OCI-LY1 (cell line): ENCODE results near the gene NFIA.

Source experiments
- CTCF ChIP-seq: fragments of 200-600 bp; sonication (generic), shearing (Covaris generic); IDR thresholded peaks from 2 replicates; pipeline ENCODE4 v1.5.1; 2017; ENCODE audit warnings: mild to moderate bottlenecking, antibody characterized with exemption, low read length, moderate library complexity, mixed read lengths
- EZH2 ChIP-seq: fragments of 200-600 bp; sonication (generic), shearing (Covaris generic); IDR thresholded peaks from 2 replicates; pipeline ENCODE4 v1.8.0; 2017; ENCODE audit warnings: borderline replicate concordance, mixed run types, mild to moderate bottlenecking, antibody characterized with exemption, low read length, moderate library complexity, mixed read lengths

- TF ChIP-seq CTCF (no peak), EZH2 (no peak)
Measured at GRCh38 chr1:61190153-61190552, 107.8 kb downstream of the NFIA start.
